PC-3 (cell line): ENCODE data around the gene HMG20A. TPM values are rescaled to one million over a fixed set of nuclear protein-coding genes. Genes with fewer than 3 reads are reported as not detected.

Source experiments
- ATAC-seq: fragments of 200-7000 bp; cut with Tn5 transposase; 2 replicates; pipeline ENCODE4 v1.9.1; 2020; ENCODE audit warnings: mild to moderate bottlenecking, moderate library complexity
- BruUV-seq: library from RNA; stranded (reverse); fragments of 400-500 nt; replicated peaks from 2 replicates; lab custom pipeline; 2021; lab: Mats Ljungman, UMichigan
- CTCF ChIA-PET: fragments of 300-600 bp; sonication (Branson Sonifier 250); formaldehyde crosslinking; loops from one replicate; lab custom pipeline; 2022; ENCODE audit warnings: antibody characterized with exemption; lab: Charles Lee
- POLR2A ChIA-PET: fragments of 300-600 bp; sonication (Branson Sonifier 250); formaldehyde crosslinking; loops from one replicate; lab custom pipeline; 2022; ENCODE audit warnings: antibody characterized with exemption; ENCODE audit not compliant: unreplicated experiment; lab: Charles Lee
- DNase-seq: peaks from one replicate; pipeline ENCODE4 v3.0.0-alpha.2; 2015
- H2AFZ ChIP-seq: fragments of 300-600 bp; sonication (generic); 2 replicates; pipeline ENCODE4 v1.6.0; 2016; ENCODE audit warnings: antibody characterized with exemption, low read length
- H3F3A ChIP-seq: fragments of 300-600 bp; sonication (generic); one replicate; pipeline ENCODE4 v1.6.0; 2017; ENCODE audit warnings: antibody characterized with exemption, low read length, control low read depth, mild to moderate bottlenecking; ENCODE audit not compliant: unreplicated experiment
- H3K27ac ChIP-seq: fragments of 300-600 bp; sonication (generic); 2 replicates; pipeline ENCODE4 v1.5.1; 2016; ENCODE audit warnings: mild to moderate bottlenecking, low read length
- H3K27me3 ChIP-seq: fragments of 300-600 bp; sonication (generic); 2 replicates; pipeline ENCODE4 v1.6.1; 2016; ENCODE audit warnings: low read length, mixed read lengths
- H3K36me3 ChIP-seq: fragments of 300-600 bp; sonication (generic); 2 replicates; pipeline ENCODE4 v1.6.1; 2016; ENCODE audit warnings: low read depth, mixed run types, low read length, mixed read lengths
- H3K4me1 ChIP-seq: fragments of 300-600 bp; sonication (generic); 2 replicates; pipeline ENCODE4 v1.5.1; 2016; ENCODE audit warnings: low read length; ENCODE audit not compliant: insufficient read depth
- H3K4me2 ChIP-seq: fragments of 300-600 bp; sonication (generic); 2 replicates; pipeline ENCODE4 v1.6.0; 2016; ENCODE audit warnings: low read length
- H3K4me3 ChIP-seq: fragments of 300-600 bp; sonication (generic); 2 replicates; pipeline ENCODE4 v1.5.1; 2016; ENCODE audit warnings: mild to moderate bottlenecking, low read length, mixed read lengths
- H3K79me2 ChIP-seq: fragments of 300-600 bp; sonication (generic); 2 replicates; pipeline ENCODE4 v1.6.1; 2017; ENCODE audit warnings: low read length, mixed read lengths
- H3K9ac ChIP-seq: fragments of 300-600 bp; sonication (generic); 2 replicates; pipeline ENCODE4 v1.6.0; 2016; ENCODE audit warnings: mild to moderate bottlenecking, low read length
- H3K9me2 ChIP-seq: fragments of 300-600 bp; sonication (generic); replicated peaks from 2 replicates; pipeline ENCODE4 v1.6.1; 2016; ENCODE audit warnings: mixed run types, low read length, mixed read lengths
- H3K9me3 ChIP-seq: fragments of 300-600 bp; sonication (generic); 2 replicates; pipeline ENCODE4 v1.6.1; 2016; ENCODE audit warnings: low read length, mixed read lengths
- H4K20me1 ChIP-seq: fragments of 300-600 bp; sonication (generic); 2 replicates; pipeline ENCODE4 v1.6.1; 2016; ENCODE audit warnings: low read length, mixed read lengths
- EZH2 ChIP-seq: fragments of 300-600 bp; sonication (generic); IDR thresholded peaks from one replicate; pipeline ENCODE4 v1.6.1; 2017; ENCODE audit warnings: antibody characterized with exemption, mild to moderate bottlenecking, low read length; ENCODE audit not compliant: unreplicated experiment
- EZH2phosphoT487 ChIP-seq: fragments of 300-600 bp; sonication (generic); IDR thresholded peaks from 2 replicates; pipeline ENCODE4 v1.6.1; 2018; ENCODE audit warnings: mild to moderate bottlenecking, antibody characterized with exemption, low read length, borderline replicate concordance
- intact Hi-C: fragments of 100-400 bp; cut with micrococcal nuclease; formaldehyde crosslinking; loops from 2 replicates; pipeline ENCODE4 v1.9.0; 2023
- total RNA-seq: library from RNA; depleted of rRNA; stranded (reverse); fragments of >200 nt; gene quantifications from 2 replicates; pipeline ENCODE4 v1.2.3, GENCODE V29; 2014
- TF ChIP-seq, protein P1 (sequence below): fragments of 300-600 bp; sonication (generic); conservative IDR thresholded peaks from 2 replicates; pipeline ENCODE4 v1.5.1; 2017; ENCODE audit warnings: antibody characterized with exemption, low read depth, mild to moderate bottlenecking, low read length

The HMG20A gene
- total RNA-seq, 1 experiment from 2014 or later, result 17.6 TPM

- Histone ChIP-seq H4K20me1 (no peaks in the 10 kb centered on the region), H3K9ac (no peak overlapping the region), H3K79me2 (no peaks in the 10 kb centered on the region), H3K4me1 (no peaks in the 10 kb centered on the region), H3F3A (no peaks in the 10 kb centered on the region), H3K27me3 (no peaks in the 10 kb centered on the region), H3K4me3 (no peak overlapping the region), H3K27ac (no peak overlapping the region), H3K9me3 (no peaks in the 10 kb centered on the region), H2AFZ (no peak overlapping the region), H3K4me2 (no peak overlapping the region), H3K36me3 (peaks cover 7% of the 10 kb centered on the region; the same call in 1 of the 2 replicates), H3K9me2 (no peaks in the 10 kb centered on the region)
- ATAC-seq (no peak), DNase-seq (no peak)
- ChIA-PET CTCF (no interaction called here), POLR2A (no interaction called here)
- intact Hi-C loops, result no loop called here
- TF ChIP-seq EZH2phosphoT487, result no peak
- TF ChIP-seq, protein P1, sequence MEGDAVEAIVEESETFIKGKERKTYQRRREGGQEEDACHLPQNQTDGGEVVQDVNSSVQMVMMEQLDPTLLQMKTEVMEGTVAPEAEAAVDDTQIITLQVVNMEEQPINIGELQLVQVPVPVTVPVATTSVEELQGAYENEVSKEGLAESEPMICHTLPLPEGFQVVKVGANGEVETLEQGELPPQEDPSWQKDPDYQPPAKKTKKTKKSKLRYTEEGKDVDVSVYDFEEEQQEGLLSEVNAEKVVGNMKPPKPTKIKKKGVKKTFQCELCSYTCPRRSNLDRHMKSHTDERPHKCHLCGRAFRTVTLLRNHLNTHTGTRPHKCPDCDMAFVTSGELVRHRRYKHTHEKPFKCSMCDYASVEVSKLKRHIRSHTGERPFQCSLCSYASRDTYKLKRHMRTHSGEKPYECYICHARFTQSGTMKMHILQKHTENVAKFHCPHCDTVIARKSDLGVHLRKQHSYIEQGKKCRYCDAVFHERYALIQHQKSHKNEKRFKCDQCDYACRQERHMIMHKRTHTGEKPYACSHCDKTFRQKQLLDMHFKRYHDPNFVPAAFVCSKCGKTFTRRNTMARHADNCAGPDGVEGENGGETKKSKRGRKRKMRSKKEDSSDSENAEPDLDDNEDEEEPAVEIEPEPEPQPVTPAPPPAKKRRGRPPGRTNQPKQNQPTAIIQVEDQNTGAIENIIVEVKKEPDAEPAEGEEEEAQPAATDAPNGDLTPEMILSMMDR, result no peak
- TF ChIP-seq EZH2, result no peak
- no TSS peak for BruUV-seq
These were observed 52.6 kb downstream of the HMG20A start for GRCh38 chr15:77473328-77473727.

- Histone ChIP-seq H3K27ac (no peak overlapping the region), H3K9me2 (no peaks in the 10 kb centered on the region), H3K9me3 (no peaks in the 10 kb centered on the region), H3K9ac (no peak overlapping the region), H3K4me3 (no peak overlapping the region), H3F3A (no peaks in the 10 kb centered on the region), H2AFZ (no peak overlapping the region), H3K4me1 (no peaks in the 10 kb centered on the region), H3K36me3 (peaks cover 11% of the 10 kb centered on the region; the same call in 1 of the 2 replicates), H3K79me2 (no peaks in the 10 kb centered on the region), H4K20me1 (no peaks in the 10 kb centered on the region), H3K27me3 (no peaks in the 10 kb centered on the region), H3K4me2 (no peak overlapping the region)
- no peak for TF ChIP-seq EZH2
- TF ChIP-seq EZH2phosphoT487, result no peak
- TF ChIP-seq, protein P1, result no peak
- CTCF ChIA-PET, result no interaction called here
- ATAC-seq (no peak), DNase-seq (no peak)
- no TSS peak for BruUV-seq
- intact Hi-C loops, result no loop called here
- POLR2A ChIA-PET, result no interaction called here
These were observed 53.8 kb downstream of the HMG20A start for GRCh38 chr15:77474310-77474988.

DNA sequence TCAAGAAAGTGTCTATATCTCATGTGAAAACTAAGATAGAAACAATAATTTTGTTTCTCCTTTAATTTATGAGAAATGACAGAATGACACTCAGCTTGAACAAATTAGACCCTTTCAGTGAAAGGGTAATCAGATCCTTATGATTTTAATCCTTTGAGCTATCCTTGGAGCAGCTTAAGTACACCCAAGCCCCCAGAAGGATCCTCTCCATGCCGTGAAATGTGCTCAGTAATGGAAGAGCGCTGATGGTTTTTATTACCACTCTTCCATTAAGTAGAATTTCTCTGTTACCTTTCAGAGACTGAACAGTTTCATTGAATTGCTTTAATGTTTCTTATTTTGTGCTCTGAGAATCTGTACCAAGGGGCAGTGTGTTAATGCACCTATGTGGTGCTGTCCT is 54.3 kb downstream of the HMG20A start:
- no peaks in the 10 kb centered on the region for H3K27me3 ChIP-seq
- ChIA-PET POLR2A (no interaction called here), CTCF (no interaction called here)
- no peaks in the 10 kb centered on the region for H3K9me3 ChIP-seq
- no peaks in the 10 kb centered on the region for H3K4me1 ChIP-seq
- no peaks in the 10 kb centered on the region for H4K20me1 ChIP-seq
- H3K36me3 ChIP-seq, result peaks cover 13% of the 10 kb centered on the region; the same call in 1 of the 2 replicates
- TF ChIP-seq, protein P1, result no peak
- TF ChIP-seq EZH2 (no peak), EZH2phosphoT487 (no peak)
- no peak overlapping the region for H3K9ac ChIP-seq
- H2AFZ ChIP-seq, result no peak overlapping the region
- DNase-seq (no peak), ATAC-seq (no peak)
- no peaks in the 10 kb centered on the region for H3K9me2 ChIP-seq
- no peak overlapping the region for H3K4me2 ChIP-seq
- H3F3A ChIP-seq, result no peaks in the 10 kb centered on the region
- intact Hi-C loops, result no loop called here
- no TSS peak for BruUV-seq
- H3K4me3 ChIP-seq, result no peak overlapping the region
- H3K79me2 ChIP-seq, result no peaks in the 10 kb centered on the region
- H3K27ac ChIP-seq, result no peak overlapping the region
